Naive thymus-derived CD8-positive, alpha-beta T cell (primary cell): Measurements from ENCODE around the gene AAR2. TPM values are rescaled to one million over a fixed set of nuclear protein-coding genes. Genes with fewer than 3 reads are reported as not detected.

Experiments used
- ATAC-seq, 2 donors: fragments of 150-1000 bp; cut with Tn5 transposase in 1 of 2; sonication (Bioruptor Pico), chemical (Tn5 transposase) in 1 of 2; 1 replicate in 1 of 2; 2 replicates in 1 of 2; pipeline ENCODE4 v1.10.0; 2021; ENCODE audit warnings: mild to moderate bottlenecking in 2 of 2, moderate library complexity in 2 of 2
- POLR2A ChIA-PET: fragments of 350-600 bp; sonication (Branson Sonifier 250); formaldehyde crosslinking; loops from one replicate; lab custom pipeline; 2021; ENCODE audit warnings: antibody characterized with exemption; lab: Charles Lee
- DNase-seq, 10 donors: peaks; one replicate each; pipeline versions ENCODE4 v3.0.0 to v3.0.0-alpha.2; 2020 to 2022
- H3K27ac Mint-ChIP-seq, 10 donors: one replicate each; pipeline ENCODE4 v1.8.0; 2020 to 2022; ENCODE audit warnings: mild to moderate bottlenecking in 10 of 10, mixed read lengths in 10 of 10, moderate library complexity in 4 of 10, inconsistent platforms in 1 of 10
- H3K27me3 Mint-ChIP-seq, 5 donors: one replicate each; pipeline ENCODE4 v1.8.0; 2021 to 2022; ENCODE audit warnings: mixed read lengths in 5 of 5
- H3K36me3 Mint-ChIP-seq, 3 donors: one replicate each; pipeline ENCODE4 v1.8.0; 2020 to 2022; ENCODE audit warnings: mixed read lengths in 3 of 3, mild to moderate bottlenecking in 2 of 3, inconsistent platforms in 1 of 3
- H3K4me1 Mint-ChIP-seq, 4 donors: one replicate each; pipeline ENCODE4 v1.8.0; 2021 to 2022; ENCODE audit warnings: mixed read lengths in 4 of 4
- H3K4me3 Mint-ChIP-seq, 10 donors: one replicate each; pipeline ENCODE4 v1.8.0; 2020 to 2022; ENCODE audit warnings: mild to moderate bottlenecking in 10 of 10, mixed read lengths in 10 of 10, moderate library complexity in 6 of 10, inconsistent platforms in 1 of 10
- H3K9me3 Mint-ChIP-seq, 9 donors: one replicate each; pipeline ENCODE4 v1.8.0; 2020 to 2022; ENCODE audit warnings: mixed read lengths in 9 of 9, mild to moderate bottlenecking in 3 of 9, inconsistent platforms in 1 of 9, moderate library complexity in 1 of 9
- polyA plus RNA-seq, 3 donors: library from polyadenylated mRNA; unstranded; fragments of 300-500 nt; fragmentation: Illumina TruSeq; gene quantifications; one replicate each; pipeline ENCODE4 v1.2.3, GENCODE V29; 2021
- total RNA-seq, 8 experiments: library from RNA in 2 of 8; stranded (reverse) in 2 of 8; gene quantifications; one replicate each; pipeline ENCODE4 v1.2.3 and lab custom pipeline; 2021 to 2026

Gene AAR2
- total and polyA plus RNA-seq, 5 experiments from 2014 or later, result 24.8 to 47.7 (median 32.8) TPM

GRCh38 chr20:36303020-36303595 is 66.8 kb downstream of the AAR2 start:
- H3K27ac Mint-ChIP-seq, result no peak overlapping the region
- no peak for ATAC-seq
- no peak overlapping the region for H3K4me3 Mint-ChIP-seq
- H3K9me3 Mint-ChIP-seq, result no peaks in the 10 kb centered on the region
- DNase-seq, result no peak
- POLR2A ChIA-PET, result no interaction called here
- peaks cover 38 to 84% (median 65%) of the 10 kb centered on the region in 5 donors for H3K27me3 Mint-ChIP-seq
- H3K4me1 Mint-ChIP-seq, result peaks cover 5 to 11% (median 7%) of the 10 kb centered on the region in 4 donors
- H3K36me3 Mint-ChIP-seq, result peaks cover 0 to 6% (median 0%) of the 10 kb centered on the region in 3 donors

- no peak overlapping the region for H3K4me3 Mint-ChIP-seq
- H3K9me3 Mint-ChIP-seq, result no peaks in the 10 kb centered on the region
- H3K27ac Mint-ChIP-seq, result no peak overlapping the region
- ATAC-seq (no peak), DNase-seq (no peak)
- peaks cover 42 to 84% (median 63%) of the 10 kb centered on the region in 5 donors for H3K27me3 Mint-ChIP-seq
- POLR2A ChIA-PET, result no interaction called here
- H3K4me1 Mint-ChIP-seq, result peaks cover 5 to 11% (median 8%) of the 10 kb centered on the region in 4 donors
- H3K36me3 Mint-ChIP-seq, result peaks cover 0 to 6% (median 0%) of the 10 kb centered on the region in 3 donors
Observed at GRCh38 chr20:36303831-36304230, 67.6 kb downstream of the AAR2 start.

GRCh38 chr20:36304786-36305495 is 68.7 kb downstream of the AAR2 start:
- Mint-ChIP-seq H3K27me3 (peaks cover 50 to 84% (median 65%) of the 10 kb centered on the region in 5 donors), H3K4me1 (peaks cover 5 to 11% (median 8%) of the 10 kb centered on the region in 4 donors), H3K36me3 (peaks cover 0 to 11% (median 0%) of the 10 kb centered on the region in 3 donors), H3K27ac (peak overlapping the region in 2 of 10 donors; percentile 27 to 85), H3K9me3 (peaks cover 0 to 2% (median 0%) of the 10 kb centered on the region in 9 donors), H3K4me3 (peak overlapping the region; percentile 44 to 88 (median 80))
- POLR2A ChIA-PET, result no interaction called here
- DNase-seq (no peak), ATAC-seq (no peak)

- ATAC-seq (peak in 1 of 2 donors; percentile 37), DNase-seq (no peak)
- Mint-ChIP-seq H3K27me3 (peaks cover 46 to 84% (median 66%) of the 10 kb centered on the region in 5 donors), H3K9me3 (peaks cover 0 to 2% (median 0%) of the 10 kb centered on the region in 9 donors), H3K27ac (peak within 1 kb of the TSS in 4 of 10 donors; percentile 41 to 85 (median 56)), H3K36me3 (peaks cover 0 to 11% (median 0%) of the 10 kb centered on the region in 3 donors), H3K4me1 (peaks cover 5 to 11% (median 8%) of the 10 kb centered on the region in 4 donors), H3K4me3 (peak within 1 kb of the TSS; percentile 63 to 88 (median 80))
- POLR2A ChIA-PET, result no interaction called here
Observed at GRCh38 chr20:36305602-36306551, 69.6 kb downstream of the AAR2 start, which contains the start of gene DLGAP4. TSS of gene DLGAP4 (plus strand) at chr20:36306339. CDS start at chr20:36431718, 125,379 bp downstream.

Other genes starting within 250 kb of the AAR2 start
- under 1 TPM; 0.36 to 0.44 TPM for gene EPB41L1, start 81.7 kb upstream of the AAR2 start, total RNA-seq
- under 1 TPM in 1 of 3 donors, not detected in 2; 0.07 TPM for gene EPB41L1, start 81.7 kb upstream of the AAR2 start, polyA plus RNA-seq
- 10 to 100 TPM; 30.5 to 35.0 TPM for gene DLGAP4, start 69.9 kb downstream of the AAR2 start, total RNA-seq
- 10 to 100 TPM in 2 of 3 donors, 1 to 10 TPM in 1; 9.3 to 16.6 (median 12.5) TPM for gene DLGAP4, start 69.9 kb downstream of the AAR2 start, polyA plus RNA-seq